Stomach (tissue), 4 donors: ENCODE measurements around the gene C1QL3.

Source experiments
- CTCF ChIP-seq, 7 experiments: fragments of 450-650 bp in 4 of 7; fragments of 200-600 bp in 3 of 7; sonication (generic) in 3 of 7; IDR thresholded peaks; one replicate each; pipeline ENCODE4 v1.5.1; 2016 to 2019; ENCODE audit warnings: antibody characterized with exemption in 7 of 7, control low read depth in 2 of 7, mild to moderate bottlenecking in 1 of 7
- POLR2AphosphoS5 ChIP-seq, 3 donors: sonication (generic); formaldehyde crosslinking; IDR thresholded peaks; one replicate each; pipeline ENCODE4 v1.6.1; 2016; ENCODE audit warnings: antibody characterized with exemption in 3 of 3

GRCh38 chr10:16509996-16510395 is 11.7 kb downstream of the C1QL3 start:
- TF ChIP-seq CTCF (IDR thresholded peaks at IDR 0.05) (no peak), POLR2AphosphoS5 (IDR thresholded peaks at IDR 0.05) (no peak)
